ENCODE measurements around the gene TBL3. TPM values are rescaled to one million over a fixed set of nuclear protein-coding genes. Genes with fewer than 3 reads are reported as not detected.

Gene TBL3
- polyA plus RNA-seq, 2 of the 4 experiments (the other 2 are of a cell fraction), result 21.9 to 42.8 TPM

GRCh38 chr16:1965396-1966001 lies 6.4 kb upstream of the TBL3 start:
- CTCF ChIA-PET, result interaction anchor here (0.8 to 3.0 kb wide), 9 partner anchors 13 to 176 kb away, joined by 3 to 11 read pairs (median 4); partner anchors contain the start of gene GFER
- FAIRE-seq (no peak), ATAC-seq (no peak), DNase-seq (ENCODE audit: low read depth in 1 of 2, low spot score in 1 of 2) (no peak)
- H3K9me3 ChIP-seq, result no peaks in the 10 kb centered on the region
- TF ChIP-seq KDM1A (IDR thresholded peaks at IDR 0.05; ENCODE audit: low read depth) (no peak), RAD21 (conservative IDR thresholded peaks at IDR 0.05 in 1 of 2, IDR thresholded peaks at IDR 0.05 in 1 of 2) (no peak), ZSCAN20 (CRISPR knock-in tag; IDR thresholded peaks at IDR 0.05) (no peak)
- TF ChIP-seq, protein P1, sequence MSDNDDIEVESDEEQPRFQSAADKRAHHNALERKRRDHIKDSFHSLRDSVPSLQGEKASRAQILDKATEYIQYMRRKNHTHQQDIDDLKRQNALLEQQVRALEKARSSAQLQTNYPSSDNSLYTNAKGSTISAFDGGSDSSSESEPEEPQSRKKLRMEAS (IDR thresholded peaks at IDR 0.05), result no peak
- 11% methylated on average over 20 of the region's 24 CpGs for WGBS (ENCODE audit: missing lambda C conversion rate)
- peaks cover 31% of the 10 kb centered on the region for H3K4me1 ChIP-seq
- peak overlapping the region; percentile 88 for H3K4me3 ChIP-seq
- POLR2A ChIA-PET, result interaction anchor here (0.7 to 2.2 kb wide), 20 partner anchors 10 to 190 kb away, joined by 3 to 50 read pairs (median 6); partner anchors contain the start of genes FAHD1, GFER, HAGH and MSRB1
- peak overlapping the region; percentile 93 for H3K4me2 ChIP-seq
- peak overlapping the region; percentile 92 to 100 for H3K27ac ChIP-seq

DNA sequence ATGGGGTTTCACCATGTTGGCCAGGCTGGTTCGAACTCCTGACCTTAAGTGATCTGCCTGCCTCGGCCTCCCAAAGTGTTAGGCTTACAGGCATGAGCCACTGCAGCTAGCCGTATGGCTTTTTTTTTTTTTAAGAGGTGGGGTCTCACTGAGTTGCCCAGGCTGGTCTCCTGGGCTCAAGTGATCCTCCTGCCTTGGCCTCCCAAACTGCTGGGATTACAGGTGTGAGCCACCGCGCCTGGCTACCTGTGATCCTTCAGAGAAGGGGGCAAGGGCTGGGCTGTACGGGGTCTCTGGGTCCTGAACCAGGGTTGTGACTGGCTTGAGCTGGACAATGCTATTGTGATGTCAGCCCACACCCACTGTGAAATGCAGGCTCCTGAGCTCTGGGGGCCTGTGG lies 5.4 kb upstream of the TBL3 start, which contains the start of gene RNF151:
Gene RNF151, plus strand, starts transcription at position 397 of the 400 bp plus-strand sequence. CDS start 26 bp downstream, outside the sequence.
- TF ChIP-seq GATA3 (IDR thresholded peaks at IDR 0.05; ENCODE audit: borderline replicate concordance) (no peak), TFCP2L1 (CRISPR knock-in tag; IDR thresholded peaks at IDR 0.05) (no peak), BHLHE40 (IDR thresholded peaks at IDR 0.05; ENCODE audit: low read depth, low read length) (no peak), ESRRA (IDR thresholded peaks at IDR 0.05; ENCODE audit: borderline replicate concordance, low read length) (no peak), ZC3H11A (IDR thresholded peaks at IDR 0.05) (no peak), MAZ (IDR thresholded peaks at IDR 0.05; ENCODE audit: borderline replicate concordance, low read depth, low read length) (no peak), PBX3 (IDR thresholded peaks at IDR 0.05) (no peak), EHMT2 (IDR thresholded peaks at IDR 0.05; ENCODE audit: low read depth) (no peak), E2F6 (IDR thresholded peaks at IDR 0.05; ENCODE audit: borderline replicate concordance, low read depth) (no peak), HEYL (CRISPR knock-in tag; IDR thresholded peaks at IDR 0.05) (no peak)
- Histone ChIP-seq H3K9me3 (no peaks in the 10 kb centered on the region), H3K4me3 (peak within 1 kb of the TSS; percentile 88), H3K4me1 (peaks cover 27% of the 10 kb centered on the region), H3K4me2 (peak within 1 kb of the TSS; percentile 93), H3K27ac (peak within 1 kb of the TSS; percentile 92 to 100)
- no peak for FAIRE-seq
- no peak for DNase-seq (ENCODE audit: low read depth in 1 of 2, low spot score in 1 of 2)
- 85% methylated on average over 3 of the region's 6 CpGs for WGBS (ENCODE audit: missing lambda C conversion rate)
- POLR2A ChIA-PET, result interaction anchor here (2.2 kb wide), 1 partner anchor 17 kb away, joined by 50 read pairs; the partner anchor contains the start of genes GFER and NOXO1
- CTCF ChIA-PET, result interaction anchor here (0.6 to 3.0 kb wide), 8 partner anchors 12 to 180 kb away, joined by 3 to 11 read pairs (median 4); partner anchors contain the start of gene GFER
- ATAC-seq, result no peak

DNA sequence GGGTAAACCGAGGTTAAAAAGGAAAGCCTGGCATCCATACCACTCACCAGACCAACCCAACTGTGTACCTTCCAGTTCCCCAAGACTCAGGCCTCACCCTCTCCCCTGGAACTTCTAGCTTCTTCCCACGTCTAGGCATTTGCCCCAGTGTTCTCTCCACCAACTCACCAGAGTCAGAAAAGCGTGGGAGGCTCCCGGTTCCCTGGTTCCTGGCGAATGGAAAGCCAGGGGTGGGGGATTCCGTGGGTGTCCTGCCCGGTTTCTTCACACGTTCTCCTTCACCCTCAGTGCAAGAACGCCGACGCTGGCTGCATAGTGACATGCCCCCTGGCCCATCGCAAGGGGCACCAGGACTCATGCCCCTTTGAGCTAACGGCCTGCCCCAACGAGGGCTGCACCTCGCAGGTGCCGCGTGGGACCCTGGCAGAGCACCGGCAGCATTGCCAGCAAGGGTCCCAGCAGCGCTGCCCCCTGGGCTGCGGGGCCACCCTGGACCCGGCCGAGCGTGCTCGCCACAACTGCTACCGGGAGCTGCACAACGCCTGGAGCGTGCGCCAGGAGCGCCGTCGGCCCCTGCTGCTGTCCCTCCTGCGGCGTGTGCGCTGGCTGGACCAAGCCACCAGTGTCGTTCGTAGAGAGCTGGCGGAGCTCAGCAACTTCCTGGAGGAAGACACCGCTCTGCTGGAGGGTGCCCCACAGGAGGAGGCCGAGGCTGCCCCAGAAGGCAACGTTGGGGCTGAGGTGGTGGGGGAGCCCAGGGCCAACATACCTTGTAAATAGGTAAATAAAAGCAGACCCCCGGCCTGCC lies 3.5 kb upstream of the TBL3 start:
- Histone ChIP-seq H3K4me3 (no peak overlapping the region), H3K4me2 (no peak overlapping the region), H3K27ac (no peak overlapping the region), H3K9me3 (no peaks in the 10 kb centered on the region), H3K4me1 (peaks cover 19% of the 10 kb centered on the region)
- ATAC-seq, result no peak
- 88% methylated on average over 29 of the region's 41 CpGs for WGBS (ENCODE audit: missing lambda C conversion rate)
- no peak for DNase-seq (ENCODE audit: low read depth in 1 of 2, low spot score in 1 of 2)
- CTCF ChIA-PET, result interaction anchor here (1.0 to 3.0 kb wide), 5 partner anchors 9 to 45 kb away, joined by 3 to 9 read pairs (median 4); partner anchors contain the start of gene NDUFB10
- POLR2A ChIA-PET, result no interaction called here
- no peak for FAIRE-seq
- TF ChIP-seq EHMT2 (IDR thresholded peaks at IDR 0.05; ENCODE audit: low read depth), result no peak
- TF ChIP-seq PBX3 (IDR thresholded peaks at IDR 0.05), result no peak
- no peak for TF ChIP-seq SREBF2 (IDR thresholded peaks at IDR 0.05)
- no peak for TF ChIP-seq ZC3H11A (IDR thresholded peaks at IDR 0.05)
- TF ChIP-seq USF2 (IDR thresholded peaks at IDR 0.05), result no peak
- no peak for TF ChIP-seq KDM1A (IDR thresholded peaks at IDR 0.05; ENCODE audit: low read depth)
- TF ChIP-seq MAFK (IDR thresholded peaks at IDR 0.05; ENCODE audit: partially characterized antibody), result no peak
- no peak for TF ChIP-seq RNF2 (IDR thresholded peaks at IDR 0.05; ENCODE audit: borderline replicate concordance, low read depth)
- no peak for TF ChIP-seq E2F6 (IDR thresholded peaks at IDR 0.05; ENCODE audit: borderline replicate concordance, low read depth)
- TF ChIP-seq HOXB5 (CRISPR knock-in tag; IDR thresholded peaks at IDR 0.05), result no peak
- TF ChIP-seq HOXB13 (CRISPR knock-in tag; IDR thresholded peaks at IDR 0.05; ENCODE audit: low read depth), result no peak
- no peak for TF ChIP-seq MAZ (IDR thresholded peaks at IDR 0.05; ENCODE audit: borderline replicate concordance, low read depth, low read length)
- no peak for TF ChIP-seq HES2 (IDR thresholded peaks at IDR 0.05)
- no peak for TF ChIP-seq CBX8 (IDR thresholded peaks at IDR 0.05)
- TF ChIP-seq TP53 (CRISPR knock-in tag; IDR thresholded peaks at IDR 0.05), result no peak
- TF ChIP-seq ZFP36 (IDR thresholded peaks at IDR 0.05; ENCODE audit: borderline replicate concordance, partially characterized antibody), result no peak
- TF ChIP-seq, protein P1 (IDR thresholded peaks at IDR 0.05), result no peak
- TF ChIP-seq HDAC2 (IDR thresholded peaks at IDR 0.05), result no peak
